K562 (cell line): ENCODE data around the gene AAMDC. TPM values are rescaled to one million over a fixed set of nuclear protein-coding genes. Genes with fewer than 3 reads are reported as not detected.

Experiments
- ATAC-seq: fragments of 200-7000 bp; cut with Tn5 transposase; 3 replicates; pipeline ENCODE4 v1.9.1; 2020; ENCODE audit warnings: moderate library complexity
- BruUV-seq: library from RNA; stranded (reverse); fragments of 400-500 nt; replicated peaks from 2 replicates; lab custom pipeline; 2021; lab: Mats Ljungman, UMichigan
- CTCF ChIA-PET: fragments of 300-600 bp; formaldehyde crosslinking; extraction: SDS; loops from one replicate; lab custom pipeline; 2021; ENCODE audit warnings: low intra/inter-chr PET ratio; lab: Yijun Ruan, JAX
- POLR2A ChIA-PET: fragments of 300-600, 350-650 bp; sonication (Branson Sonifier 250); formaldehyde crosslinking; extraction: SDS; loops from one replicate; lab custom pipeline; 2021; ENCODE audit warnings: antibody characterized with exemption, inconsistent platforms; lab: Yijun Ruan, JAX
- DNase-seq, 4 experiments: peaks; one replicate each; pipeline versions ENCODE4 v3.0.0 to v3.0.0-alpha.2; 2011 to 2018; ENCODE audit warnings: low spot score in 3 of 4, mixed read lengths in 3 of 4; ENCODE audit errors: extremely low read depth in 1 of 4
- FAIRE-seq: peaks from 2 replicates; lab custom pipeline; 2011; peaks lifted over from hg19 to GRCh38; lab: Jason Lieb, UNC
- H2AFZ ChIP-seq: 2 replicates; pipeline ENCODE4 v1.6.0; 2011; ENCODE audit warnings: low read depth, low read length, control low read depth, inconsistent platforms
- H3K27ac ChIP-seq: fragments of 200-600 bp; 3 replicates; pipeline ENCODE4 v1.8.0; 2011; ENCODE audit warnings: low read depth, mild to moderate bottlenecking, control low read depth, inconsistent platforms, low read length, moderate library complexity, mixed read lengths; ENCODE audit errors: extremely low read depth
- H3K27me3 ChIP-seq, 2 experiments: fragments of 300-600 bp in 1 of 2; 2 replicates in 1 of 2; 3 replicates in 1 of 2; pipeline versions ENCODE4 v1.6.0 to v1.8.0; 2011; ENCODE audit warnings: inconsistent platforms in 2 of 2, low read length in 2 of 2, mild to moderate bottlenecking in 1 of 2, mixed read lengths in 1 of 2, moderate library complexity in 1 of 2; ENCODE audit not compliant: control insufficient read depth in 2 of 2, insufficient read depth in 2 of 2
- H3K36me3 ChIP-seq: fragments of 300-600 bp; 3 replicates; pipeline ENCODE4 v1.8.0; 2011; ENCODE audit warnings: mild to moderate bottlenecking, low read length, inconsistent platforms; ENCODE audit not compliant: control insufficient read depth, insufficient read depth
- H3K4me1 ChIP-seq, 2 experiments: fragments of 200-600 bp in 1 of 2; replicated peaks in 1 of 2; 2 replicates in 1 of 2; 3 replicates in 1 of 2; pipeline versions ENCODE4 v1.5.1 to v1.8.0; 2011; ENCODE audit warnings: inconsistent platforms in 2 of 2, low read length in 2 of 2, mild to moderate bottlenecking in 1 of 2, mixed read lengths in 1 of 2, moderate library complexity in 1 of 2; ENCODE audit not compliant: control insufficient read depth in 2 of 2, insufficient read depth in 2 of 2
- H3K4me2 ChIP-seq: 2 replicates; pipeline ENCODE4 v1.6.1; 2011; ENCODE audit warnings: low read length, control low read depth, inconsistent platforms, mixed read lengths; ENCODE audit not compliant: insufficient read depth
- H3K4me3 ChIP-seq: fragments of 200-600 bp; sonication (generic), shearing (Covaris generic); 2 replicates; pipeline ENCODE4 v1.5.1; 2016; ENCODE audit warnings: control low read depth, inconsistent platforms
- H3K79me2 ChIP-seq: fragments of 200-600 bp; 3 replicates; pipeline ENCODE4 v1.8.0; 2011; ENCODE audit warnings: low read length, inconsistent platforms; ENCODE audit not compliant: control insufficient read depth, insufficient read depth
- H3K9ac ChIP-seq, 2 experiments: 2 replicates each; pipeline versions ENCODE4 v1.6.0 to v1.6.1; 2011; ENCODE audit warnings: low read depth in 2 of 2, low read length in 2 of 2, control low read depth in 1 of 2, inconsistent platforms in 1 of 2, mild to moderate bottlenecking in 1 of 2, mixed read lengths in 1 of 2; ENCODE audit not compliant: insufficient read depth in 1 of 2
- H3K9me1 ChIP-seq: one replicate; pipeline ENCODE4 v1.6.0; 2011; ENCODE audit warnings: inconsistent platforms, mild to moderate bottlenecking, low read length, moderate library complexity; ENCODE audit not compliant: control insufficient read depth, insufficient read depth
- H3K9me3 ChIP-seq: replicated peaks from 2 replicates; pipeline ENCODE4 v1.5.1; 2011; ENCODE audit warnings: low read depth, low read length, inconsistent platforms; ENCODE audit not compliant: control insufficient read depth, insufficient read depth
- H4K20me1 ChIP-seq: replicated peaks from 2 replicates; pipeline ENCODE4 v1.6.1; 2011; ENCODE audit warnings: low read length, inconsistent platforms, mixed read lengths; ENCODE audit not compliant: control insufficient read depth, insufficient read depth
- ERF ChIP-seq: fragments of 450-650 bp; formaldehyde crosslinking; IDR thresholded peaks from 2 replicates; pipeline ENCODE4 v1.4.0; 2020; ENCODE audit warnings: mild to moderate bottlenecking, mixed read lengths
- GMEB1 ChIP-seq: fragments of 250-450 bp; sonication (Bioruptor Pico); IDR thresholded peaks from 2 replicates; pipeline ENCODE4 v1.4.0; 2020; ENCODE audit warnings: mild to moderate bottlenecking
- HBP1 ChIP-seq: fragments of 450-650 bp; formaldehyde crosslinking; IDR thresholded peaks from 2 replicates; pipeline ENCODE4 v1.4.0; 2022; ENCODE audit warnings: missing genetic modification characterization
- HDAC8 ChIP-seq: fragments of 450-650 bp; IDR thresholded peaks from 2 replicates; pipeline ENCODE4 v1.6.1; 2016; ENCODE audit warnings: mild to moderate bottlenecking, missing genetic modification characterization, moderate library complexity, missing compliant biosample characterization
- IFI16 ChIP-seq: fragments of 250-450 bp; sonication (Bioruptor Pico); IDR thresholded peaks from 2 replicates; pipeline ENCODE4 v2.1.2; 2022; ENCODE audit warnings: mild to moderate bottlenecking, inconsistent platforms
- LARP7 ChIP-seq: fragments of 450-650 bp; IDR thresholded peaks from 2 replicates; pipeline ENCODE4 v1.6.1; 2016
- MAZ ChIP-seq, 2 experiments: fragments of 450-650 bp in 1 of 2; sonication (generic) in 1 of 2; formaldehyde crosslinking; IDR thresholded peaks in 1 of 2; conservative IDR thresholded peaks in 1 of 2; 2 replicates each; pipeline versions ENCODE4 v1.4.0 to v1.5.0; 2020; ENCODE audit warnings: mild to moderate bottlenecking in 1 of 2, missing genetic modification reagents in 1 of 2
- PRPF4 ChIP-seq: fragments of 200-400 bp; formaldehyde crosslinking; IDR thresholded peaks from one replicate; pipeline ENCODE4 v1.6.1; 2017; ENCODE audit warnings: low read length, low read depth, mild to moderate bottlenecking; ENCODE audit not compliant: insufficient read depth, poor library complexity, severe bottlenecking
- TGIF2 ChIP-seq: sonication (generic); formaldehyde crosslinking; IDR thresholded peaks from 2 replicates; pipeline ENCODE4 v1.8.1; 2022; ENCODE audit warnings: mild to moderate bottlenecking, missing genetic modification reagents, moderate library complexity
- TRIM24 ChIP-seq, 2 experiments: fragments of 450-650 bp; IDR thresholded peaks; 2 replicates each; pipeline ENCODE4 v1.6.1; 2016
- UBTF ChIP-seq, 2 experiments: IDR thresholded peaks; 2 replicates each; pipeline ENCODE4 v1.6.1; 2012; ENCODE audit warnings: improper control_type of control experiment in 2 of 2, low read depth in 2 of 2, low read length in 2 of 2, borderline replicate concordance in 1 of 2
- ZNF140 ChIP-seq: fragments of 250-450 bp; sonication (Bioruptor Pico); IDR thresholded peaks from 2 replicates; pipeline ENCODE4 v1.8.0; 2021; ENCODE audit warnings: moderate library complexity, mild to moderate bottlenecking, inconsistent platforms
- ZNF586 ChIP-seq: fragments of 450-650 bp; formaldehyde crosslinking; conservative IDR thresholded peaks from 2 replicates; pipeline ENCODE4 v1.4.0; 2020; ENCODE audit warnings: mild to moderate bottlenecking, moderate library complexity
- ZSCAN29 ChIP-seq: fragments of 450-650 bp; IDR thresholded peaks from 2 replicates; pipeline ENCODE4 v1.6.1; 2017
- WGBS: fragments of 100-300 bp; shearing (Covaris generic); methylation state at CpG from one replicate; pipeline ENCODE4 v1.1.6; 2016; ENCODE audit warnings: low coverage, mixed read lengths; ENCODE audit not compliant: insufficient coverage; ENCODE audit errors: missing lambda C conversion rate; 5-methylcytosine and 5-hydroxymethylcytosine counted together
- in situ Hi-C: fragments of 300-500 bp; cut with MboI; formaldehyde crosslinking; loops from 4 replicates; pipeline ENCODE4 v1.15.0; 2018; ENCODE audit warnings: inconsistent platforms, mixed read lengths
- intact Hi-C: fragments of 100-400 bp; cut with micrococcal nuclease; formaldehyde crosslinking; loops from 2 replicates; pipeline ENCODE4 v1.14.2; 2022
- polyA plus RNA-seq, 8 experiments: library from polyadenylated mRNA; depleted of rRNA in 4 of 8; stranded (reverse) in 5 of 8; unstranded in 3 of 8; fragments of >200 nt; fragmentation: Nextera tagmentation in 2 of 8; fragmentation: Illumina TruSeq in 1 of 8; extraction: Ambion mirVana in 2 of 8; extraction: Trizol in 1 of 8; gene quantifications; 2 replicates each; pipeline versions ENCODE4 v1.2.1 to v1.2.3, GENCODE V29; 2011 to 2014; ENCODE audit warnings: inconsistent platforms in 1 of 8, missing spikeins in 1 of 8
- total RNA-seq, 7 experiments: library from RNA; depleted of rRNA in 6 of 7; stranded (reverse); fragments of >200 nt in 6 of 7; fragmentation: Illumina TruSeq in 2 of 7; extraction: Trizol in 2 of 7; gene quantifications; 2 replicates each; pipeline versions ENCODE4 v1.2.1 to v1.2.3, GENCODE V29; 2011 to 2021; ENCODE audit warnings: low replicate concordance in 1 of 7
- TF ChIP-seq, protein P1 (sequence below): fragments of 450-650 bp; formaldehyde crosslinking; IDR thresholded peaks from 2 replicates; pipeline ENCODE4 v1.4.0; 2022; ENCODE audit warnings: missing genetic modification characterization

The AAMDC gene
- total and polyA plus RNA-seq, 9 of the 15 experiments (the other 6 are each of a cell fraction or from before 2014, with no cell fraction given) = 10.4 to 40.6 (median 15.6) TPM

GRCh38 chr11:77821349-77821851 lies 456 bp downstream of the AAMDC start:
- Histone ChIP-seq H3K9me3 (no peaks in the 10 kb centered on the region), H3K4me2 (peak overlapping the region; percentile 98), H3K79me2 (peaks cover 44% of the 10 kb centered on the region), H3K27me3 (no peaks in the 10 kb centered on the region), H4K20me1 (peaks cover 10% of the 10 kb centered on the region), H3K27ac (peak overlapping the region; percentile 62), H3K9me1 (no peaks in the 10 kb centered on the region), H3K4me3 (peak overlapping the region; percentile 97), H3K4me1 (peaks cover 12 to 22% of the 10 kb centered on the region in 2 experiments; a peak in 4 of 5 replicates), H2AFZ (peak overlapping the region; percentile 97), H3K9ac (peak overlapping the region; percentile 83 to 97), H3K36me3 (peaks cover 11% of the 10 kb centered on the region; the same call in 1 of the 3 replicates)
- in situ Hi-C loops = no loop called here
- FAIRE-seq = no peak
- CTCF ChIA-PET = no interaction called here
- BruUV-seq = TSS peak; percentile 51
- 1% methylated on average over 15 of the region's 16 CpGs for WGBS
- no peak for ATAC-seq
- intact Hi-C loops = loop anchor here (2.0 to 5.0 kb wide), 3 partner anchors 43 to 226 kb away; partner anchors contain the start of gene CLNS1A
- DNase-seq = peak in 3 of 4 experiments; percentile 17 to 27 (median 18)
- POLR2A ChIA-PET = no interaction called here
- 0 out of 2 replicates have a peak, but pooled peaks have one; percentile 7 for TF ChIP-seq HBP1 (CRISPR knock-in tag)
- no peak for TF ChIP-seq ZNF140 (CRISPR knock-in tag)
- 0 out of 2 replicates have a peak, but pooled peaks have one; percentile 33 for TF ChIP-seq ZSCAN29
- no peak for TF ChIP-seq IFI16
- 0 out of 4 replicates have a peak, but pooled peaks of 1 of the 2 experiments have one; percentile 1 for TF ChIP-seq UBTF (IDR thresholded peaks at IDR 0.05; ENCODE audit: borderline replicate concordance in 1 of 2, low read depth in 2 of 2, low read length in 2 of 2)
- no peak for TF ChIP-seq GMEB1 (CRISPR knock-in tag)
- TF ChIP-seq LARP7 = peak; percentile 86; the same call in 1 of the 2 replicates
- no peak for TF ChIP-seq HDAC8 (tag)
- TF ChIP-seq ERF = 0 out of 2 replicates have a peak, but pooled peaks have one; percentile 24
- no peak for TF ChIP-seq TGIF2 (CRISPR knock-in tag)
- TF ChIP-seq MAZ (CRISPR knock-in tag; conservative IDR thresholded peaks at IDR 0.05 in 1 of 2, IDR thresholded peaks at IDR 0.05 in 1 of 2) = 0 out of 4 replicates have a peak, but pooled peaks of 1 of the 2 experiments have one; percentile 29
- no peak for TF ChIP-seq PRPF4
- no peak for TF ChIP-seq TRIM24 (IDR thresholded peaks at IDR 0.05)
- TF ChIP-seq, protein P1, sequence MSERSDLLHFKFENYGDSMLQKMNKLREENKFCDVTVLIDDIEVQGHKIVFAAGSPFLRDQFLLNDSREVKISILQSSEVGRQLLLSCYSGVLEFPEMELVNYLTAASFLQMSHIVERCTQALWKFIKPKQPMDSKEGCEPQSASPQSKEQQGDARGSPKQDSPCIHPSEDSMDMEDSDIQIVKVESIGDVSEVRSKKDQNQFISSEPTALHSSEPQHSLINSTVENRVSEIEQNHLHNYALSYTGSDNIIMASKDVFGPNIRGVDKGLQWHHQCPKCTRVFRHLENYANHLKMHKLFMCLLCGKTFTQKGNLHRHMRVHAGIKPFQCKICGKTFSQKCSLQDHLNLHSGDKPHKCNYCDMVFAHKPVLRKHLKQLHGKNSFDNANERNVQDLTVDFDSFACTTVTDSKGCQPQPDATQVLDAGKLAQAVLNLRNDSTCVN (CRISPR knock-in tag) = 0 out of 2 replicates have a peak, but pooled peaks have one; percentile 33
- no peak for TF ChIP-seq ZNF586 (CRISPR knock-in tag)
